GM19023 (cell line): ENCODE measurements around the gene TMEM19.
A peak's percentile ranks its signal among the peaks of the same experiment; 100 is the strongest.

Source experiments
- ATAC-seq: cut with Tn5 transposase; IDR thresholded peaks from one replicate; pipeline ENCODE4 v1.9.1; 2021; ENCODE audit warnings: mild to moderate bottlenecking, moderate library complexity; ENCODE audit not compliant: unreplicated experiment

TMEM19 gene

GRCh38 chr12:71708658-71709057 is 22.8 kb downstream of the TMEM19 start:
- ATAC-seq, result no peak

- no peak for ATAC-seq
Measured at GRCh38 chr12:71710276-71711125, 24.6 kb downstream of the TMEM19 start.

GRCh38 chr12:71718611-71719010 is 32.7 kb downstream of the TMEM19 start:
- no peak for ATAC-seq

DNA sequence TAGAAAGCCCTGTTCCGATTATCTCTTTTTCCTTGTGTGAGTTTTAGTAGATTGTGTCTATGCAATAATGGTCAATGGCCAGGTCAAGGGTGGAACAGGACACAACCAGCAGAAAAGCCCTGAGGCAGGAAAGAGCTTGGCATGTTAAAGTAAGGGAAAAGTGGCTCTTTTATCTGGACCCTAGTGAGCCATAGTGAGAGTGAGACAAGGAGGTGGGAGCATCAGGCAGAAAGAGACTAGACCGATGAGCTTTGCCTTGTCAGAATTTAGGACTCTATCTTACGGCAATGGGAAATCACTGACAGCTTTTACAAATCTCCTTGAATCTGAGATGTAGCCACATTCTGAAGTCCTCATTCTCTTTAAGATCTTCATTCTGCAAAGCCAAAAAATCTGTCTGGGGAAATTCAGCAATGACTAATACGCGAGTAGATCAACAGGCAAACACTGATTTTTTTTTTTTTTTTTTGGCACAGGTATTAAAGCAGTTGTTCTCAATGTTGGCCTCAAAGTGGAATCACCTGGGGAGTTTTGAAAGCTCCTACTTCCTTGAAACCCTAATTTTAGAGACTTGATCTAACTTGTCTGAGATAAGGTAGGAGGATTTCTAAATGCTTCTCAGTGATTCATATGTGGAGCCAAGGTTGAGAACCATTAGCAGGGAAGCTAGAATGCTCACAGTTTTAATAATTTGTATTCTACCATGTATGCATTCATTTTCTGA is 33.9 kb downstream of the TMEM19 start:
- ATAC-seq, result no peak

- ATAC-seq, result no peak
Measured at GRCh38 chr12:71721783-71722505, 36.1 kb downstream of the TMEM19 start.

DNA sequence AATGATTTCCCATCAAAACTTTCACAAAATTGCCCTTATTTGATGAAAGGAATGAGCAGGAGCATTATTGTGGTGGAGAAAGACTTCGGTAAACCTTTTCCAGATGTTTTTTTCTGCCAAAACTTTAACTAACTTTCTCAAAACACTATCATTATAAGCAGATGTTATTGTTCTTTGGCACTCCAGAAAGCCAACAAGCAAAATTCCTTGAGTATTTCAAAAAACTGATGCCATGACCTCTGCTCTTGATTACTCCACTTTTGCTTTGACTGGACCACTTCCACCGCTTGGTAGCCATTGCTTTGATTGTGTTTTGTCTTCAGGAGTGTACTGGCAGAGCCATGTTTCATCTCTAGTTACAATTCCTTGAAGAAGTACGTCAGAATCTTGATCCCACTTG is 39.1 kb downstream of the TMEM19 start:
- ATAC-seq, result no peak

- ATAC-seq, result no peak
Measured at GRCh38 chr12:71726548-71726947, 40.7 kb downstream of the TMEM19 start.

- no peak for ATAC-seq
Measured at GRCh38 chr12:71727958-71728357, 42.1 kb downstream of the TMEM19 start.

DNA sequence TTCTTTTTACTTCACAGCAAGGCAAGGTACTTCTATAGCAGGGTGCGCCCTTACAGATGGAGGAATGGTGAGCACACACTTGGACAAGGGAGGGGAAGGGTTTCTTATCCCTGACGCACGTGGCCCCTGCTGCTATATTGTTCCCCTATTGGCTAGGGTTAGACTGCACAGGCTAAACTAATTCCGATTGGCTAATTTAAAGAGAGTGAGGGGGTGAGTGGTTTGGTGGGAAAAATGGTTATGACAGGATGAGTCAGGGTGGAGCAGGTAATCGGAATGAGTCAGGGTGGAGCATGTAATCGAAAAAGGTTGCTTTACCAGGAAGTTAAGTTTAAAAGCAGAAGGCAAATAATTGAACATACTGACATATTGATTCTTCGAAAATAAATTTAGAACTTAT is 45.1 kb downstream of the TMEM19 start:
- ATAC-seq, result no peak

- no peak for ATAC-seq
Measured at GRCh38 chr12:71731439-71732356, 45.8 kb downstream of the TMEM19 start.

DNA sequence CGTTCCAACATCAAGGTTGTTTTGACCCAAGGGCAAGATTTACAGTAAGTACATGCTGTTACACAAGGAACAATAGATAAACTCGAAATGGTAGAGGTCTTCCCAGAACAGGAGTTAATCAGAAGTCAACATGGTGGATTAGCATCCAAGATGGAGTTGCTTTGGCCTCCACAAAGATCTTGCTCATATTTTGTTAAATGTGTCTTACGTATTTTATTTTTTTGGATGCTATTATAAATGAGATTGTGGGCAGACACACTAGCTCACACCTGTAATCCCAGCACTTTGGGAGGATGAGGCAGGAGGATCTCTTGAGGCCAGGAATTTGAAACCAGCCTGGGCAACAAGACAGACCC is 46.5 kb downstream of the TMEM19 start:
- ATAC-seq, result no peak

- ATAC-seq, result no peak
Measured at GRCh38 chr12:71737197-71737596, 51.3 kb downstream of the TMEM19 start.

GRCh38 chr12:71742998-71743397 is 57.1 kb downstream of the TMEM19 start:
- ATAC-seq, result no peak

DNA sequence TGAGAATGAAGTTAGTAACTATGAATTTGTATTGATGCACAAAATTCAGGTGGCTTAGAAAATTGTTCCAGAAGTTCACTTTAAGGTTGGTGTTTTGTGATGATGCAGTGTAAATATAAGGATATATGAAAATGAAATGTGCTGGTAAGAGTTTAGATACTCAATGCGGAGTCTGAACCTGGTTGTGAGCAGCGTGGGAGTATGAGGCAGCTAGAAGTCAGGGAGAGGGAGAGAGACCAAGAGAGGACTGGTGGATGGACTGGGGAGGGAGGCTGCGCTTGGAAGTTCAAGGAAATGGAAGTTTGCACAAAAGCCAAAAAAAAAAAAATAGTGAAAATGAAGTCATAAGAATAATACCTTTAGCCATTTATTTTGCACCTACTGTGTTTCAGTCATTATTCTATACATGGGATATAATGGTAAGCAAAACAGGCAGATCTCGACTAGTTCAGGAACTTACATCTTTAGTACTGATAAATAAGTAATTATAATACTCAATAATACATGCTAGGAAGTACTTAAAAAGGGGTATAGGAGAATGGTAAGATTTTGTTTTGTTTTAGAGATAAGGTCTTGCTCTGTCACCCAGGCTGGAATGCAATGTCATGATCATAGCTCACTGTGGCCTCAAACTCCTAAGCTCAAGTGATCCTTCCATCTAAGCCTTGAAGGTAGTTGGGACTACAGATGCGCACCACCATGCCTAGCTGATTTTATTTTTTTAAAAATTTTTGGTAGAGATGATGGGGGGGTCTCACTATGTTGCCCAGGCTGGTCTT is 58.8 kb downstream of the TMEM19 start:
- no peak for ATAC-seq

DNA sequence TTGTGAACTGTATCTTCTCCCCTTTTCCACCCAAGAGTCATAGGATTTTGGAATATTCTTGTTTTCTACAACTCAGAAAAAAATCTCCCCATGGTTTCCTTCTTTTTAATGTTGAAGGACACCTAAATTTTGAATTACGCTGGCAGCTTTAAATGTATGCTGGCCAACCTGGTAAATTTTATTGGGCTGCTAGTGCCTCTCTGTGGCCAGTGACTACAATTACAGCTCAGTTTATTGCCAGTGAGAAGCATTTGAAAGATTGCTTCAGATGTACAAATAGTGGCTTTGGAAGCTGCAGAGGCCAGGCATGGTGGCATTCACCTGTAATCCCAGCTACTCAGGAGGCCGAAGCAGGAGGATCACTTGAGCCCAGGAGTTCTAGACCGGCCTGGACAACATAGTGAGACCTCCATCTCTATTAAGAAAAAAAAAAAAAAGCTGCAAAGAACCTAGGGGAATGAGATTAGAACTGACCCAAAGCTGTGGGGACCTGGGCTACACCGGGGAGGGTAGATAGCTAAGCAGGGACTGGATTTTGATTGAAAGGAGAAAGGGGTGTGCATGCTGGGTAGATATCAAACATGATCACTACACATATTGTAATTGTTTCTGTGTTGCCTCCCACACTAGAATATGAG is 61.2 kb downstream of the TMEM19 start:
- ATAC-seq, result peak; percentile 91

- no peak for ATAC-seq
Measured at GRCh38 chr12:71748081-71748850, 62.4 kb downstream of the TMEM19 start.

GRCh38 chr12:71749666-71750065 is 63.8 kb downstream of the TMEM19 start:
- no peak for ATAC-seq

GRCh38 chr12:71752891-71753290 is 67.0 kb downstream of the TMEM19 start:
- ATAC-seq, result no peak
